GM18520 (cell line): ENCODE results near the gene CDK11B.

Source experiments
- ATAC-seq: cut with Tn5 transposase; IDR thresholded peaks from one replicate; pipeline ENCODE4 v1.9.1; 2021; ENCODE audit not compliant: unreplicated experiment

CDK11B gene

DNA sequence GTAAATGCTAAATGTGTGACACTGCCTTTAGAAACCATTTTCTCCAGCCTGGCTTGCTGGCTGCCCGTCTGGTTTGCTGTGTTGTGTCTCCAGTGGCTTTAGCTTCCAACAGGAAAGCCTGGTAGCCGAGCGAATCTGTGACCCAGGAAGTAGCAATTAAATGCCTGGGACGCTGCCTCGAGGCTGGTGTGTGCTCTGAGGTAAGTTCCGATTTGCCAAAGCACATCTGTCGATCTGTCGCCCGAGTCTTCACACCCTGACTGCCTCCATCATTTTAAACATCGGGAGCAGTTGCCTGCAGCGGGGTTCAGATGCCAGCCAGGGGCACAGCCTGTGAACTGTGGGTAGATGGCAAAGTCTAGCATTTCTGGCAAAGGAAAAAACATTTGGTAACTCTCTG lies 41.3 kb downstream of the CDK11B start:
- no peak for ATAC-seq

DNA sequence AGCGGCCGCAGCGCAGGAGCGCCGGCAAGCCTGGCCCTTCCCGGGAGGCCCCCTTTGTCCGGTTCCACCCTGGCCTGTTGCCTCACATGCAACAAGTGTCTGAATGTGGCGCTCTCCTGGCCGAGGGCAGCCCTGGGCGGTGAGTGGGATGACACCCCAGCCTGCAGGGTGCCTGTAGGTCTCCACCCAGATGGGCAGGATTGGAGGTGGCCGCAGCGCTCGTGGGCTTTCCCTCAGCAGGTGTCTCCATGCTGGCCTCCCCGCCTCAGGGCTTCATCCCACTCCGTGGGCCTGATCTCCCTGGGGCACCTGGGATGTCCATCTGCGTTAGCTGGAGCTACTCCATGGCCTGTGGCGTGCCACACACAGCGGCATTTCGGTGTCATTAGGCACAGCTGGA lies 42.0 kb downstream of the CDK11B start:
- ATAC-seq: no peak

DNA sequence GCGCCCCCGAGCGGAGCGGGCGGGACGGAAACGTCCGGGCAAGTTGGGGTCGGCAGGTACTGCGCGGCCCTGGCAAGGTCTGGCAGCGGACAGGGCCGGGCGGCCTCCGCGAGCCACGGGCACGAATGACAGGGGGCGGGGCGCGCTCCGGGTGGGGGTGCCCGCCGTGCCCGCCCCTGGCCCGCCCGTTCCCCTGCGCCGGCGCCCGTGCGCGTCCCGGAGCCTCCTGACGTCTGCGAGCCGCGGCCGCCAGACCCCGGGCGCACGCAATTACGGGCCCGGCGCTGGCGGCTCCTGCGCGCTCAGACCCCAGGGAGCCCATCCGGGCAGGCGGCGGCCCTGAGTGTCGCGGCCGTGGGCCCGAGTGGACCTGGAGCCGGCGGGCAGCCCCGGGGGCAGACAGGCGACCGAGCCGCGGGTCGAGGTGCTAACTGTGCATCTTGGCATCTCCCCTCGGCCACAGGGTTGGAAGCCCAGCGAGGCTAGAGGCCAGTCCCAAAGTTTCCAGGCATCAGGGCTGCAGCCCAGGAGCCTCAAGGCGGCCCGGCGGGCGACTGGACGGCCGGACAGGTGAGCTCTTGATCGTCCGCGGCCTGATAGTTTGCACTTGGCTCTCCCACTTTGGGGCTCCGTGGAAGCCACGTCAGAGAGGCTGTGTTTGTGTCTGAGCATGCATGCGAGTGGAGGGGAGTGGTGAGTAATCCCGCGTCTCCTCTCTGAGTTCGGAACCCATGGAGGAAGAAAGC lies 42.6 kb downstream of the CDK11B start:
- peak; percentile 18 for ATAC-seq

DNA sequence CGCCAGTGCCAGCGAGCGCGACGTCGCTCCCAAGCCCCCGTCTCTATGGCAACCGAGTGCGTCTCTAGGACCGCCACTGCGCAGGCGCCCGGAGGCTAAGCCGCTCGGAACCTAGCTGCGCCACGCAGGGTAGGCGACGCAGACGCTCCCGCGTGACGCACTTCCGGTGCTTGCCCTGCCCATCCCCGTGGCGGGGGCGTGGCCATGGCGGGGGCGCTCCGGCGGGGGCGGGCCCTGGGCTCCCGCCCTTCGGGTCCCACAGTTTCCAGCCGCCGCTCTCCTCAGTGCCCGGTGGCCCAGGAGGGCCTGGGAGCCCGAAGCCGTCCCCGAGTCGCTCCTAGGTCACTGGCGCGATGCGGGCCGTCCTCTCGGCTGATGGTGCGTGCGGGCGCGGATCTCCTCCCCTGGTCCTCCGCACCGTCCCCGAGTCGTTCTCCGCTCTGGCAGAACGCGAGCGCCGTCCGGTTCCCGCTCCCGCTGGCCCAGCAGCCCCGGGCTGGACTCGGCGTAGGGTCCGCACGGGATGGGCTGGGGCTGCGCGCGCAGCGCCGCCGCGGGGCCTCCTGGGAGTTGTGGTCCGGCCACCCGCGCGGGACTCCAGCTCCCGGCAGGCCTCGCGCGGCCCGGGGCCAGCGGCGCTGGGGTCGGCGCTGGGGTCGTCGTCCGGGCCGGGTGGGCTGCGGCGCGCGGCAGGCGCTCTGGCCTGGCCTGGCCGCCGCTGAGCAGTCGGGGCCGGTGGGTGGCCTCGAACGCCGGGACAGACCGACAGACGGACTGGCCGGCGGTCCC lies 43.4 kb downstream of the CDK11B start, which contains the start of gene MIB2:
TSS of gene MIB2 (plus strand) at position 245 of the 789 bp plus-strand sequence. CDS start 7,953 bp downstream, outside the sequence.
- peak; percentile 74 for ATAC-seq

DNA sequence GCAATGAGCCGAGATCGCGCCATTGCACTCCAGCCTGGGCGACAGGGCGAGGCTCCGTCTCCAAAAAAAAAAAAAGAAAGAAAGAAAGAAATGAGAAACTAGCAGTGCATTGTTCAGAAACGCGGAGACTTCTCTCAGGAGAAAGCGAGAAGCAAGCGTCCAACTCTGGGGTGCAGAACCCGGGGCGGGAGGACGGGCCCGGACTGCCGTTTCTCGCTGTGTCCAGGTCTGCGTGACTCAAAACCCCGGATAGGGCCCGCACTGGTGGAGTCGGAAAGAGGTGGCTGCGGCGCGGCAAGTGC lies 43.9 kb downstream of the CDK11B start:
- no peak for ATAC-seq

DNA sequence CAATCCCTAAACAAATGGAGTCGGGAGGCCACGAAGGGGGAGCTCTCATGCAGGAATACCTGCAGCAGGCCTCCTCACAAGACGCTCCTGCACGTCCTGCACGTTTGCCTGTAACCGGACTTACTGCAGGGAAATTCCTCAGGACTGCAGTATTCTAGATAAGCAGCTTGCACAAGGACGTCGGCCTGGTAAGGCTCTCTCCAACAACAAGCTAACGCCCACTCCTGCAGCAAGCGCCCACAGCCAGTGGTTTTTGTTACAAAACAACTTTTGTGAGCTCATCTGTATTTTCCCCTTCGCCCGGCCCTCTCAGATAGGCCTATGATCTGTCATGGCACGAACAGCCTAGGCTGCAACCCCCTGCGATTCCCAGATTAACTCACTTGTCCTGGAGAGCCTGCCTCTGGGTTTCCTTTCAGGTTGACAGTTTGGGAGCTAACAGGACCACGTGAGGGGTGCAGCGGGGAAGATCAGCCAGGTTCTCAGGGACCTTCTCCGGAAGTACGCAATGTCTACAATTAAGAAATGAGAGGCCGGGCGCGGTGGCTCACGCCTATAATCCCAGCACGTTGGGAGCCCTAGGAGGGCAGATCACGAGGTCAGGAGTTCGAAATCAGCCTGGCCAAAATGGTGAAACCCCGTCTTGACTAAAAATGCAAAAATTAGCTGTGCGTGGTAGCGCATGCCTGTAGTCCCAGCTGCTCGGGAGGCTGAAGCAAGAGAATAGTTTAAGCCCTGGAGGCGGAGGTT lies 44.4 kb downstream of the CDK11B start:
- no peak for ATAC-seq

DNA sequence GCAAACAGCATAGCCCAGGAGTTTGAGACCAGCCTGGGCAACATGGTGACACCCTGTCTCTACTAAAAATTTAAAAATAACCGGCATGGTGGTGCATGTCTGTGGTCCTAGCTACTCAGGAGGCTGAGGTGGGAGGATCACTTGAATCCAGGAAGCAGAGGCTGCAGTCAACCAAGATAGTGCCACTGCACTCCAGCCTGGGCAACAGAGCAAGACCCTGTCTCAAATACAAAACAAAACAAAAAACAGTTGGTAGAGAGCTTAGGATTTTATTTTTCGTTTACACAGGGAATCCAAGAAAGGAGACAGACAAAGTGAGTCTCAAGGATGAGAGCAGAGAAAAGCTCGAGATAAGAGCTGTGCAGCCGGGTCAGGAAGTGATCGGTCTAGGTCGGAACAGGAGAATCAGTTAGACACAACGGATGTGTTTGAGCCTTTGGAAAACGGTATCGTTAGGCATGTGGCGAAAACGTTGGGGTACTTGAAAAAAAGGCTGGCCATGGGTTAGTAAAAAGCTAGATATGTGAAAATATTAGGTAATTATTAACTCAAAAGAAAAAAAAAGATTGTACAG lies 45.2 kb downstream of the CDK11B start:
- no peak for ATAC-seq

DNA sequence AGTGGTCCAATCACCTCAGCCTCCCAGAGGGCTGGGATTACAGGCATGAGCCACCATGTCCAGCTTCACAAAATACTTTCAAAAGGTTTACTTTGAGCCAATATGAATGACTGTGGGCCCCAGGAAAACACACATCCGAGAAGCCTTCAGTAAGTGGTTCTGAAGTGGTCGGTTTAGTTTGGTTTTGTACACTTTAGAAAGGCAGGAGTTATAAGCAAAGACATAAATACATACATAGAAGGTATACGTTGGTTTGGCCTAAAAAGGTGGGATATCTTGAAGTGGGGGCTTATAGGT lies 46.8 kb downstream of the CDK11B start:
- no peak for ATAC-seq

DNA sequence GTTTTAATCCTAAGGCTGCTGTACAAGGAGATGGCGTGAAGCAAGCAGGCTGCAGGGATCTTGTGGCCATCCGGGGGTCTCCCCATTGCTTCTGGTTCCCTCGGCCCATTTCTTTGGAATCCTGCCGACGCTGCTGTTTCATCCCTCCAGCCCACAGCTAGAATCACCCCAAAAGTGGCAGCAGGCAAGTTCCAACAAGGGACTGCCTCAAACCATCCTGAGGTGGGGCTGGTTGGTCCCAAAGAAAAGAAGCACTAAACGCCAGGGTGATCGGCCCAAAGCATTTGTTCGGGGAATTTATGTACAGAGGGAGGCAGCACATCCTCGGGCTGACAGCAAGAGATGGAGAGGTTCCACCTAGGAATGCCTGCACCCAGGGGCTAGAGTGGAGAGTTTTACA lies 48.0 kb downstream of the CDK11B start:
- ATAC-seq: no peak

DNA sequence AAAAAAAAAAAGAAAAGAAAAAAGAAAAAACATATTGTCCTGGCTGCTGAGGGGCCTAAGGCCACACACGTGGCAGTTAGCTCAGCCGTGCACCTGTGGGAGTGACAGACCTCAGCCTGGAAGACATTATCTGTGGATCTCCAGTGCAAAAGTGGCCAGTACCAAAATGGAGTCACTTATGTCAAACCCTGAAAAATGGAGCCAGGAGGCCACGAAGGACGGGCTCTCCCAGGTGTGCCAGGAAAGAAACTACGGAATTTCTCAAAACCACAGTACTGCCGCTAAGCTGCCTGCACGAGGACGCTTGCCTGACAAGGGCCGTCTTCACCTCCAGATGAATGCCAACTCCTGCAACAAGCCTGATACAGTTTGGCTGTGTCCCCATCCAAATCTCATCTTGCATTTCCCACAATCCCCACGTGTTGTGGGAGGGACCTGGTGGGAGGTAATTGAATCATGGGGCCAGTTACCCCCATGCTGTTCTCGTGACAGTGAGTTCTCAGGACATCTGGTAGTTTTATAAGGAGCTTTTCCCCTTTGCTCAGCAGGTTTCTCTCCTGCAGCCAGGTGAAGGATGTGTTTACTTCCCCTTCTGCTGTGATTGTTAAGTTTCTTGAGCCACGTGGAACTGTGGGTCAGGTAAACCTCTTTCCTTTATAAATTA lies 48.9 kb downstream of the CDK11B start:
- ATAC-seq: no peak

DNA sequence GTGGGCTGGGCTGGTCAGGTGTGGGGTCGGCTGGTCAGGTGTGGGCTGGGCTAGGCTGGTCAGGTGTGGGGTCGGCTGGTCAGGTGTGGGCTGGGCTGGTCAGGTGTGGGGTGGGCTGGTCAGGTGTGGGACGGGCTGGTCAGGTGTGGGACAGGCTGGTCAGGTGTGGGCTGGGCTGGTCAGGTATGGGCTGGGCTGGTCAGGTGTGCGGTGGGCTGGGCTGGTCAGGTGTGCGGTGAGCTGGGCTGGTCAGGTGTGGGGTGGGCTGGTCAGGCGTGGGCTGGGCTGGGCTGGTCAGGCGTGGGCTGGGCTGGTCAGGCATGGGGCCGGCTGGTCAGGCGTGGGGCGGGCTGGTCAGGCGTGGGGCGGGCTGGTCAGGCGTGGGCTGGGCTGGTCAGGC lies 52.6 kb downstream of the CDK11B start:
- no peak for ATAC-seq

DNA sequence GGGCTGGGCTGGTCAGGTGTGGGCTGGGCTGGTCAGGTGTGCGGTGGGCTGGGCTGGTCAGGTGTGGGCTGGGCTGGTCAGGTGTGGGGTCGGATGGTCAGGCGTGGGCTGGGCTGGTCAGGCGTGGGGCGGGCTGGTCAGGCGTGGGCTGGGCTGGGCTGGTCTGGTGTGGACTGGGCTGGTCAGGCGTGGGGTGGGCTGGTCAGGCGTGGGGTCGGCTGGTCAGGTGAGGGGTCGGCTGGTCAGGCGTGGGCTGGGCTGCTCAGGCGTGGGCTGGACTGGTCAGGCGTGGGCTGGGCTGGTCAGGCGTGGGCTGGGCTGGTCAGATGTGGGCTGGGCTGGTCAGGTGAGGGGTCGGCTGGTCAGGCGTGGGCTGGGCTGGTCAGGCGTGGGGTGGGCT lies 53.1 kb downstream of the CDK11B start:
- no peak for ATAC-seq

DNA sequence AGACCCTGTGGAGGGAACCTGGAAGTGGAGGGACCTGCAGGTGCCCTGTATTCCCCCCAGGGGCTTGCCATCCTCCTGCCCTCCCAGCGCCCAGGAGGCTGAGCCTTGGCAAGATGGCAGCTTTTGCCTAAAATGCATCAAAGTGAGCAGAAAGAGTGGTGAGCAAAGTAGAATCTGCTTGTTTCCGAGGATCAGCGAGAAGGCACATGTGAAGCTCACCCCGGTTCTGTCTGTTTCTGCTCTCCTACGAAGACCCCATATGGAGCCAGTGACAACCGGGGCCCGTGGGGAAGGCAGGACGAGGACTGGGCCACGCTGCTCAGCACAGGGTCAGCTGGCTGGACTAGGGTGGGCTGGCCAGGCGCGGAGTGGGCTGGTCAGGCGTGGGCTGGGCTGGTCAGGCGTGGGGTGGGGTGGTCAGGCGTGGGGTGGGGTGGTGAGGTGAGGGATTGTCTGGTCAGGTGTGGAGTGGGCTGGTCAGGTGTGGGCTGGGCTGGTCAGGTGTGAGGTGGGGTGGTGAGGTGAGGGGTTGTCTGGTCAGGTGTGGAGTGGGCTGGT lies 53.7 kb downstream of the CDK11B start:
- ATAC-seq: no peak

DNA sequence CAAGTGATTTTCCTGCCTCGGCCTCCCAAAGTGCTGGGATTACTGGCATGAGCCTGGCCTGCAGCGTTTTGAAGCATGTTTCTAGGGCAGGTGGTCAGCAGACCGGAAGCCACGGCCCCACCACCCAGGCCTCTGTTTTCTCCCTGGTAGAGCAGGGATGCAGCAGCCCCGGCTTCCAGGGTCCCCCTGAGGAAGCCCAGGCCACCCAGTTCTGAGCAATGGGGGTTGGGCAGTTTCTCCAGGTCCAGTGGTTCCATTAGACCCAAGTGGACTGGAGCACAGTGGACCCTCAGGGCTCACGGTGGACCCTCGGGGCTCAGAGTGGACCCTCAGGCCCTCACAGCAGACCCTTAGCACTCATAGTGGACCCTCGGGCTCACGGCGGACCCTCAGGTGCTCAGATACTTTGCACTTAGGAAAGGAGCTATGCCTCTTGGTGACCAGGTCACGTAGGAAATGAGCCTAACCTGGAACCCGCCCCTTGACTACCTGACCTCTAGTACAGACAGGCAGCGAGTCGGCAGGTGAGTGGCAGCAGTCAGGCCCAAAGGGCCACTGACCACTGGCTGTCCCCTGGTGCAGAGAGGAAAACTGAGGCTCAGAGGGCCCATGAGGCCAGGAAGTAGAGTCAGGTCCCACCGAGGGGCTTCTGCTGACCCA lies 54.3 kb downstream of the CDK11B start:
- no peak for ATAC-seq

DNA sequence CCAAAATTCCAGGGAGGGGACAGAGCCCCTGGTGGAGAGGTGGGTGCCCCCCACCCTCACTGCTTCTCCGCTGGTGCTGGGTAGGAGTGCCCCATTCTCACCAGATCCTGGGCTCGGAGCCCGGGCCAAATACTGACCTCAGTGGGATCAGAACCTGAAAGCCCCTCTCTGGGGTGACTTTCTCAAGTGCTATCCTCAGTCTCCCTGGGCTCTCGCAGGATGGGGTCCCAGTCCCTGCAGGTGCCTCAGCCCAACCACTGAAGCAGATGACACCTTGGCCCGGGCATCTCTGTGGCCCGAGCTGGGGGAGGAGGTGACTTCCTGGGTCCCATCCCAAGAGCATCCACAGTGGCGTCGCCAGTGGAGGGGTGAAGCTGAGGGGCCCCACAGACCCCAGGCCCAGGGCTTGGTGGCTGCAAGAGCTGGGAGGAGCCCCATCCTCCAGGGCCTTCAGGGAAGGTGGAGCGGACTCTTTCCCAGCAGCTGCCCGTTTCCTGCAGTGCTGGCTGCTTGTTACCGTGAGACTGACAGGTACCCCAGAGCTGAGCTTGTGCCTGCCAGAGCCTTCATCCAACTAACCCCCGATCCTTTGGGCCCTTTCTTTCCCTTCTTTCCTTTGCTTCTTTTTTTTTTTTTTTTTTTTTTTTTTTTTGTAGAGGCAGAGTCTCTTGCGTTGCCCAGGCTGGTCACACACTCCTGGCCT lies 55.0 kb downstream of the CDK11B start:
- ATAC-seq: no peak

DNA sequence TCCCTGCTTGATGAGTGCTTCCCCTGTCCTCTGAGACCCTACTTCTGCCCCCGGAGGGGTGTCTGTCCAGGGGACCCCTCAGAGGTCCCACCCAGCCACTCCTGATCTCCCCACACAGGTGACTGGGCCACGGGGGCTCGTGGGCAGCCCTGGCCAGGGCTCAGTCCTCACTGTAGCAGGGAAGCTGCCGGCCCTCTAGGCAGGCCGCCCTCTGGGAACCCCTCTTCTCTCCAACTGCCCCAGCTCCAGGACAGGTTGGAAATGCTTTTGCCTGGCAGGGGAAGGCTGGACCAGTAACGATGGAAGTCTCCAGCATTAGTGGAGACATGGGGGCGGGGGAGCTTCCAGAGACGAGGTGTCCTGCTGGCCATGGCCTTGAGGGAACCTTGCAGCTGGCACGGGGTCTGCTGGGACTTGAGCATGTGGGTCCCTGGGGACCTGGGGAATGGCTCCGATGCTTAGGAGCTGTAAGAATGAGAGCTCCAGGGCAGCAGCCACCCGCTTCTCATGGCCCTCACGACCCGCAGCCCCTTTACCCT lies 55.8 kb downstream of the CDK11B start:
- ATAC-seq: no peak

DNA sequence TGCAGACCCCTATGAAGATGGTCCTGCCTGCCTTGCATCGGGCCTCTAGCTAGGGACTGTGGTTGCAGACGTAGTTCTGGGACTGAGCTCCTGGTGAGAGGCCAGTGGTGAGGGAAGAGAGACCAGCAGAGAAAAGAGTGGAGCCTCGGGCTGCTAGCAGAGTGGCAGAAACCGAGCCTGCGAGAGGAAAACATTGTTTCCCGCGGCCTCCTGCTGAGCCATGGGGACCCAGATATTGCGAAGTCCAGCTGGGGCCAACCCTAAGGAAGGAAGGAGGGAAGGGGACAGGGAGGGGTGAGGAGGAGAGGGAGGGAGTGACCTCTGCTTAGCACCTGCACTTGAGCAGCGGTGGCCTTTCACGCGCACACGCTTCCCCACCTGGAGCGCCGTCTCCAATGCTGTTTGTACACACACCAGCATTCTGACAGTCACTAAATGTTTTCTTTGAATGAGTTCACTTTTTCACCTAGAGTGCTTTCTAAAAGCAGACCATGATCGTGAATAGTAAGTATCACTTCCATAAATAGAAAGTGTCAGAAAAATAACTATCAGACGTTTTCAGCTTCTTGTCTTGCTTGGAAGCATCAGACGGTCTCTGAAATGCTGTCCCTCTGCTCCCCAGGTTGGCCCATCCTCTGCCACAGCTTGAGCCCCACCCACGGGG lies 56.4 kb downstream of the CDK11B start:
- ATAC-seq: no peak

DNA sequence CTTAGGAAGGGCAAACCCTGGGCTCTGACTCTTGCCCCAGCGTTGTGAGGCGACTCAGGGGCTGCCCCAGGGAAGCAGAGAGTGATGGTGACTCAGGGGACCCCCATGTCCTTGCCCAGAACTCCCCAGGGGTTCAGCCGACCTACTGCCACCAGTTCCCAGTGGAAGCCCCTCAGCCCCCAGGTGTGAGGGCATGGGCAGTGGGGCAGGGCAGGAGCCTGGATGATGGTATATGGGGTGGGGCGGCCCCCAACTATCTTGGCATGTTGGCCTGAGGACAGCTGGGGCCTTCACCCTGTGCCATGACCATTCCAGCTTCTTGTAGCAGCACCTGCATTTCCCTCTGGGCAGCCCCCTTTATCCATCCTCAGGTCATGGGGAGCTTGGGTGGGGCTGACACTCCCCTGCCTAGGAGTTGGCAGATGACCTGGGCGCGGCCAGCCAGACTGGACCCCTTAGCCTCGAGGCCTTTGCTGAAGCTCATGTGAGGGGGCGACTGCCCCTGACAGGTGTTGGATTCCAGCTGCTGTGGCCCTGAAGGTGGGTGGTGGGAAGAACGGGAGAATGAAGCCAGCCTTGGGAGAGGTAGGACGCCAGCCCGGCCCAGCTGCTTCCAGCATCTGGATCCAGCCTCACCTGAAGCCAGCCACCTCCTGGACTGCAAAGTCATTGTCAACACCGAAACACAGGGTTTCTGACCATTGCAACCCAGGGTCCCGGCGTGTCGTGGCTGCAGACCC lies 57.1 kb downstream of the CDK11B start:
- ATAC-seq: no peak
